ENCODE measurements around the gene NCK2. TPM values are rescaled to one million over a fixed set of nuclear protein-coding genes. Genes with fewer than 3 reads are reported as not detected.
"Not testable (repeated sequence)": the region's sequence is repeated elsewhere in the genome, so short reads cannot be mapped to it uniquely, and the experiment has no call there.

The NCK2 gene
- total and polyA plus RNA-seq, 9 of the 15 experiments (the other 6 are each of a cell fraction or from before 2014, with no cell fraction given), result 0.90 to 27.9 (median 15.9) TPM

- POLR2A ChIA-PET, result interaction anchor here (0.6 to 0.8 kb wide), 2 partner anchors 117 to 815 kb away, joined by 3 read pairs; no protein-coding TSS in a partner anchor
- H3K9ac ChIP-seq (ENCODE audit: insufficient read depth in 1 of 2, low read depth in 2 of 2, low read length in 2 of 2), result no peak overlapping the region
- H3K9me3 ChIP-seq (replicated peaks; ENCODE audit: control insufficient read depth, insufficient read depth, low read depth, low read length), result no peaks in the 10 kb centered on the region
- no peak for FAIRE-seq
- H2AFZ ChIP-seq (ENCODE audit: low read depth, low read length), result no peak overlapping the region
- peak in 1 of 4 experiments; percentile 8 for DNase-seq (ENCODE audit: extremely low read depth in 1 of 4, low spot score in 3 of 4)
- no peaks in the 10 kb centered on the region for H3K9me1 ChIP-seq (ENCODE audit: control insufficient read depth, insufficient read depth, low read length)
- intact Hi-C loops (cut with micrococcal nuclease), result no loop called here
- H4K20me1 ChIP-seq (replicated peaks; ENCODE audit: control insufficient read depth, insufficient read depth, low read length), result peaks cover 5% of the 10 kb centered on the region
- ATAC-seq, result peak; percentile 90
- 47% methylated on average over 9 of the region's 9 CpGs for WGBS (ENCODE audit: insufficient coverage, low coverage, missing lambda C conversion rate)
- no peaks in the 10 kb centered on the region; the same call in 2 of the 3 replicates for H3K79me2 ChIP-seq (ENCODE audit: control insufficient read depth, insufficient read depth, low read length)
- BruUV-seq (replicated peaks), result no TSS peak
- H3K4me2 ChIP-seq (ENCODE audit: insufficient read depth, low read length), result no peak overlapping the region
- TF ChIP-seq ZNF174 (CRISPR knock-in tag; IDR thresholded peaks at IDR 0.05), result no peak
- H3K27me3 ChIP-seq (ENCODE audit: control insufficient read depth in 2 of 2, insufficient read depth in 2 of 2, low read length in 2 of 2), result no peaks in the 10 kb centered on the region
- H3K4me1 ChIP-seq (replicated peaks in 1 of 2; ENCODE audit: control insufficient read depth in 2 of 2, insufficient read depth in 2 of 2, low read length in 2 of 2), result no peaks in the 10 kb centered on the region
- CTCF ChIA-PET (ENCODE audit: low intra/inter-chr PET ratio), result interaction anchor here (0.5 kb wide), 1 partner anchor 113 kb away, joined by 4 read pairs; no protein-coding TSS in a partner anchor
- in situ Hi-C loops (cut with MboI), result no loop called here
- H3K4me3 ChIP-seq, result no peak overlapping the region
- H3K36me3 ChIP-seq (ENCODE audit: control insufficient read depth, insufficient read depth, low read length), result no peaks in the 10 kb centered on the region; the same call in 2 of the 3 replicates
- no peak overlapping the region for H3K27ac ChIP-seq (ENCODE audit: extremely low read depth, low read depth, low read length)
These were observed 24.8 kb downstream of the NCK2 start for GRCh38 chr2:105769504-105769903.

- ATAC-seq (no peak), FAIRE-seq (no peak), DNase-seq (ENCODE audit: extremely low read depth in 1 of 4, low spot score in 3 of 4) (no peak)
- ChIA-PET POLR2A (no interaction called here), CTCF (ENCODE audit: low intra/inter-chr PET ratio) (no interaction called here)
- TF ChIP-seq FOS (IDR thresholded peaks at IDR 0.05; ENCODE audit: extremely low read depth, insufficient read length) (no peak), DNMT1 (IDR thresholded peaks at IDR 0.05) (no peak), RBFOX2 (IDR thresholded peaks at IDR 0.05; ENCODE audit: low read depth, low read length) (no peak), ZNF444 (CRISPR knock-in tag; IDR thresholded peaks at IDR 0.05) (no peak), HNRNPL (IDR thresholded peaks at IDR 0.05; ENCODE audit: low read depth, low read length) (no peak), ZNF12 (CRISPR knock-in tag; IDR thresholded peaks at IDR 0.05) (no peak)
- no peak overlapping the region for H3K4me2 ChIP-seq (ENCODE audit: insufficient read depth, low read length)
- in situ Hi-C loops (cut with MboI) (no loop called here), intact Hi-C loops (cut with micrococcal nuclease) (no loop called here)
- H3K27me3 ChIP-seq (ENCODE audit: control insufficient read depth in 2 of 2, insufficient read depth in 2 of 2, low read length in 2 of 2), result no peaks in the 10 kb centered on the region
- WGBS (ENCODE audit: insufficient coverage, low coverage, missing lambda C conversion rate), result 82% methylated on average over 1 of the region's 1 CpG
- no peaks in the 10 kb centered on the region; the same call in 2 of the 3 replicates for H3K79me2 ChIP-seq (ENCODE audit: control insufficient read depth, insufficient read depth, low read length)
- H3K9ac ChIP-seq (ENCODE audit: insufficient read depth in 1 of 2, low read depth in 2 of 2, low read length in 2 of 2), result no peak overlapping the region
- H3K9me3 ChIP-seq (replicated peaks; ENCODE audit: control insufficient read depth, insufficient read depth, low read depth, low read length), result no peaks in the 10 kb centered on the region
- no peak overlapping the region for H3K27ac ChIP-seq (ENCODE audit: extremely low read depth, low read depth, low read length)
- no peaks in the 10 kb centered on the region; the same call in 2 of the 3 replicates for H3K36me3 ChIP-seq (ENCODE audit: control insufficient read depth, insufficient read depth, low read length)
- H3K9me1 ChIP-seq (ENCODE audit: control insufficient read depth, insufficient read depth, low read length), result no peaks in the 10 kb centered on the region
- H2AFZ ChIP-seq (ENCODE audit: low read depth, low read length), result no peak overlapping the region
- BruUV-seq (replicated peaks), result no TSS peak
- H3K4me1 ChIP-seq (replicated peaks in 1 of 2; ENCODE audit: control insufficient read depth in 2 of 2, insufficient read depth in 2 of 2, low read length in 2 of 2), result no peaks in the 10 kb centered on the region
- H3K4me3 ChIP-seq, result no peak overlapping the region
- peaks cover 5% of the 10 kb centered on the region for H4K20me1 ChIP-seq (replicated peaks; ENCODE audit: control insufficient read depth, insufficient read depth, low read length)
These were observed 25.4 kb downstream of the NCK2 start for GRCh38 chr2:105770149-105770548.

GRCh38 chr2:105771291-105771690 is 26.6 kb downstream of the NCK2 start:
- H3K9ac ChIP-seq (ENCODE audit: insufficient read depth in 1 of 2, low read depth in 2 of 2, low read length in 2 of 2); H3K4me2 ChIP-seq (ENCODE audit: insufficient read depth, low read length); H3K9me3 ChIP-seq (replicated peaks; ENCODE audit: control insufficient read depth, insufficient read depth, low read depth, low read length); H3K27ac ChIP-seq (ENCODE audit: extremely low read depth, low read depth, low read length); H3K79me2 ChIP-seq (ENCODE audit: control insufficient read depth, insufficient read depth, low read length); DNase-seq (ENCODE audit: extremely low read depth in 1 of 4, low spot score in 3 of 4); ATAC-seq; FAIRE-seq; H3K9me1 ChIP-seq (ENCODE audit: control insufficient read depth, insufficient read depth, low read length); intact Hi-C loops (cut with micrococcal nuclease); H3K36me3 ChIP-seq (ENCODE audit: control insufficient read depth, insufficient read depth, low read length); H4K20me1 ChIP-seq (replicated peaks; ENCODE audit: control insufficient read depth, insufficient read depth, low read length); in situ Hi-C loops (cut with MboI); BruUV-seq (replicated peaks); H3K4me3 ChIP-seq; H3K4me1 ChIP-seq (replicated peaks in 1 of 2; ENCODE audit: control insufficient read depth in 2 of 2, insufficient read depth in 2 of 2, low read length in 2 of 2); H3K27me3 ChIP-seq (ENCODE audit: control insufficient read depth in 2 of 2, insufficient read depth in 2 of 2, low read length in 2 of 2); CTCF ChIA-PET (ENCODE audit: low intra/inter-chr PET ratio); H2AFZ ChIP-seq (ENCODE audit: low read depth, low read length): not testable (repeated sequence)
- POLR2A ChIA-PET, result interaction anchor here (1.1 to 1.4 kb wide), 2 partner anchors 15 to 20 kb away, joined by 4 to 6 read pairs; no protein-coding TSS in a partner anchor
- 60% methylated on average over 7 of the region's 7 CpGs for WGBS (ENCODE audit: insufficient coverage, low coverage, missing lambda C conversion rate)

Data from K562 (cell line).